Measurements from ENCODE around the gene AMOTL1. TPM values are rescaled to one million over a fixed set of nuclear protein-coding genes. Genes with fewer than 3 reads are reported as not detected.

Gene AMOTL1
- polyA plus RNA-seq, 3 donors: 39.1 to 49.9 (median 47.3) TPM

DNA sequence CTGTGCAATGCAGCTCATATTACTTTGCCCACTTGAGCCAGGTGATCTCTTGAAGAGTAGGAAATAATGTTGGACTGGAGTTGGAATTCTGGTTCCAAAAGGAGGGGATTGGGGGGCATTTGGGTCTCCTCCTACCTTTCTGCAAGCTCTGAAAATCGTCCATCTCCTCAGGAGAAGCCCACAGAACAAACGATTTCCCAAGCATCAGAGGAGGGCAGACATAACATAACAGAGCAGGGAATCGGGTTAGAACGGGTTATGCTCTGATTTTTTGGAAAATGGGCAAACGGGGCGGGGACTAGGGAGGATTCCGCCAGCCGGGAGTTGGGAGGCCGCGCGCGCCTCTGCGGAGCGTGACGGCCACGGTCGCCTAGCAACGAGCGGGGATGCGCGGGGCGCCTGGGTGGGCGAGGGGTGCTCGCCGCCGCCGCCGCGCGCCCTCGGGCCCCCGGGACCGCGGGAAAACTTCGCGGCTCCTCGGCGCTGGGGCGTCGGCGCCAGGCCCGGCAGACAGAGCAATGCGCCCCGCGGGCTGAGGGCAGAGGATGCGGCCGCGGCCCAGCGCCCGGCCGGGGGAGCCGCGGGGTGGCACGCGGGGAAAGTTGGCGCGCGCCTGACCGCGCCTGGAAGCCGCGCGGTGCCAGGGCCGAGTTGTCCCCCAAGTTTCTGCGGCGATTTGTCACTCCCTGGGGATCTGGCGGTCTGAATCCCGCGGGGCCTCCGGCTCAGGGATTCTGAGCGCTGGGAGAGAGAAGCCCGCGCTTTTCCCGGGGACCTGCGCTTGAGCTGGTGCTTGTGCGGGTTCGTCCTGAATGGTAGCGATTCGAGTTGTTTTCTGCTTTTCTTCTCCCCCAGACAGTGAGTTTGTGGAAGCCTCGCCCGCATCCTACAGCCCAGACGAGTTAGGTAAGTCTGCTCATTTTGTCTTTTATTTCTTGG is 27.8 kb upstream of the AMOTL1 start:
- peak in 8 of 11 donors; percentile 37 to 65 (median 54) for DNase-seq (ENCODE audit: extremely low read depth in 1 of 11, low read depth in 9 of 11, low spot score in 4 of 11)

DNA sequence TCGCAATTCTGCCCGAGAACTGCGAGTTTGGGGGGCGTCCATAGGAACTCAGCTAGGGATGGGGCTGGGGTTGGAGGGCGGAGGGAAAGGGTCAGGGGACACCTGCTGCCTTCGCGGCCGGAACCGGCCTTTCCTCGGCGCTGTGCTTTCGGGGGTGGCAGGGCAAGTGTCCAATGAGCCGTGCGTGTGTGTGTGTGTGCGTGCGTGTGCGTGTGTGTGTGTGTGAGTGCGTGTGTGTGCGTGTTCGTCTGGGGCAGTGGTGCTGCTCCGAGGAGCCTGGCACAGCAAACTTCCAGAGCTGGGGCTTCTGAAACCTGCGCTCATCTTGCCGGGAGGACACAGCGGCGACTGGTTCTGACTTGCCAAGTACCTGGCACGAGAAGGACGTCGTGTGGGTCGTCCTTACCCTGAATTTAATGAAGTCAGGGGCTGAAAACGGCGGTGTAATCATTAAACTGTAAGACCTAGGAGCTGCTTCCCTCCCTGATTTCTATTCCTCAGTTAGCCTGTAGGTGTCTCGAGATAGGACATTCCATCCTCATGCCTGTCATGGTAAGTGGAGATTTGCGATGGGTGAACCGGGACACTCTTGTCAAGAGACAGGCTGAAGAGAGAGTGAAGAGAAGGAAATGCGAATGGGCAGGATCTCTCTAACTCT is 27.0 kb upstream of the AMOTL1 start:
- DNase-seq (ENCODE audit: extremely low read depth in 1 of 11, low read depth in 9 of 11, low spot score in 4 of 11): peak in 9 of 11 donors; percentile 33 to 70 (median 56)

DNA sequence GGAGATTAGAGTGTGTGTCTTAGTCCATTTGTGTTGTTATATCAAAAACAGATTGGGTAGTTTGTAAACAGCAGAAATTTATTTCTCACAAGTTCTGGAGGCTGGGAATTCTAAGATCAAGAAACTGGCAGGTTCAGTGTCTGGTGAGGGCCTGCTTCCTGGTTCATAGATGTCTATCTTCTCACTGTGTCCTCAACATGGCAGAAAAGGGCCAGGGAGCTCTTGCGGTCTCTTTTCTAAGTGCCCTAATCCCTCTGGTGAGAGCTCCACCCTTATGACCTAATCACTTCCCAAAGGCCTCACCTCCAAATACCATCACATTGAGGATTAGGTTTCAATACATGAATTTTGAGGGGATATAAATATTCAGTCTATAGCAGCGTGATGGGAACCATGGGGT is 25.5 kb upstream of the AMOTL1 start:
- DNase-seq (ENCODE audit: extremely low read depth in 1 of 11, low read depth in 9 of 11, low spot score in 4 of 11): no peak

DNA sequence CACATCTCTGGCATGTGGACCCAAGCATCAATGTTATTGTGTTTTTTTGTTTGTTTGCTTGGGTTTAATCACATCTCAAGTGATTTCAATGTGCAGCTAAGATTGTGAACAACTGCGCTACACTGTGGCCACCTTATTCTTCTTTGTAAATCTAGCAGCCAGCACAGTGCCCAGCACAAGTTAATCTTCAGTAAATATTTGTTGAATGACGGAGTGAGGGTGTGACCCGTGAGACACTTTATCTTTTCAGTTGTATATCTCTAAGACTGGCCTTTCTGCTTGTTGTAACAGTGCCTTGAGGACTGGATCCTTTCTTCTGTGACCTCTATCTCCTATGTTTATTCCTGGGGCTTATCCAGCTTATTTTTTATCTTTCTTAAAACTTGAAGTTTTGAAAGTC is 21.4 kb upstream of the AMOTL1 start:
- no peak for DNase-seq (ENCODE audit: extremely low read depth in 1 of 11, low read depth in 9 of 11, low spot score in 4 of 11)

DNA sequence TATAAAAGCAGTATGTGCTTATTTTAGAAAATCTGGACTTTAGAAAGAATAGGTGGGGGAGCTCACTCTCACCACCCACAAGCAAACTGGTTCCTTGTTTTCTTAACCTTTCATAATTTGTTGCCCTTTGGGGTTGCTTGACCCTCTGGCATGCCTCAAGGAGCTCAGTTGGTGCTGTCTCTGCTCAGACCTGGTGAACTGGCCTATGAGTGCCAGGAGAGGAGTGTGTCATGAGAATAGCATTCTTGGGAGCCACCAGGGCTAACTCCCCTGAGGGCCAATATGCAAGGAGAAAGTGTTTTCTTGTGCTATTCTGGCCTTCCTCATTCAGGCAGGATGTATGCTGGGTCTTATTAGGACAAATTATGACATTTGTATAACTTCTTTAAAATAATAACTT is 21.0 kb upstream of the AMOTL1 start:
- DNase-seq (ENCODE audit: extremely low read depth in 1 of 11, low read depth in 9 of 11, low spot score in 4 of 11): no peak

DNA sequence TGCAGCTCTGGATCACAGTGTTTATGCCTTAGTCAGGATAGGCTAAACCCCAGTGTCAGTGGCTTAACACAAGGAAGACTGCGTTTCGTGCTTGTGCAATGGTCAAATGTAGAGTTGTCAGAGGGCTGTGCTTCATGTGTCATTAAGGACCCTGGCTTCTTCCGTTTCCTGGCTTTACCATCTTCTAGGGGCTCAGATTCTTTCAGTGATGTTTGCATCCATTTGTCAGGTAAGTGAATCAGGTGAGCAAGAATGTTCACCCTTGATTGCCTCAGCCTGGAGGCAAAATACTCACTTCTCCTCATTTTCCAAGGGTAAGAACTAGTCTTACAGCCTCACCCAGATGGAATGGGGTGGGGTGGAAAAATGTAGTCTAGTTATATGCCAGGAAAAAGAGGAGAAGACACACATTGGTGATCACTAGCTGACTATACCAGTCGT is 20.5 kb upstream of the AMOTL1 start:
- no peak for DNase-seq (ENCODE audit: extremely low read depth in 1 of 11, low read depth in 9 of 11, low spot score in 4 of 11)

DNA sequence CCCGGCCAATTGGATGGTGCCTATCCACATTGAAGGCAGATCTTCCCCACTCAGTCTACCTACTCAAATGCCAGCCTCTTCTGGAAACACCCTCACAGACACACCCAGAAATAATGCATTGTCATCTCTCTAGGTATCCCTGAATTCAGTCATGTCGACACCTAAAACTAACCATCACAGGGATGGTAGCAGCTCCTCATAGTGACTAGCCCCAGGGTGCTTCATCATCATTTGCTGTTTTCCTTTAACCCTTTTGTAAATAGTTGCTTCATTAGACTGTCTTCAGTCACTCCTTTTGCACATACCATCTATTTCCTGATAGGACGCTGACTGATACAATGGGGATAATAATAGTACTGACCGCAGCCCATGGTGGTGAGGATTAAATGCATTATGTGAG is 18.8 kb upstream of the AMOTL1 start:
- no peak for DNase-seq (ENCODE audit: extremely low read depth in 1 of 11, low read depth in 9 of 11, low spot score in 4 of 11)

DNA sequence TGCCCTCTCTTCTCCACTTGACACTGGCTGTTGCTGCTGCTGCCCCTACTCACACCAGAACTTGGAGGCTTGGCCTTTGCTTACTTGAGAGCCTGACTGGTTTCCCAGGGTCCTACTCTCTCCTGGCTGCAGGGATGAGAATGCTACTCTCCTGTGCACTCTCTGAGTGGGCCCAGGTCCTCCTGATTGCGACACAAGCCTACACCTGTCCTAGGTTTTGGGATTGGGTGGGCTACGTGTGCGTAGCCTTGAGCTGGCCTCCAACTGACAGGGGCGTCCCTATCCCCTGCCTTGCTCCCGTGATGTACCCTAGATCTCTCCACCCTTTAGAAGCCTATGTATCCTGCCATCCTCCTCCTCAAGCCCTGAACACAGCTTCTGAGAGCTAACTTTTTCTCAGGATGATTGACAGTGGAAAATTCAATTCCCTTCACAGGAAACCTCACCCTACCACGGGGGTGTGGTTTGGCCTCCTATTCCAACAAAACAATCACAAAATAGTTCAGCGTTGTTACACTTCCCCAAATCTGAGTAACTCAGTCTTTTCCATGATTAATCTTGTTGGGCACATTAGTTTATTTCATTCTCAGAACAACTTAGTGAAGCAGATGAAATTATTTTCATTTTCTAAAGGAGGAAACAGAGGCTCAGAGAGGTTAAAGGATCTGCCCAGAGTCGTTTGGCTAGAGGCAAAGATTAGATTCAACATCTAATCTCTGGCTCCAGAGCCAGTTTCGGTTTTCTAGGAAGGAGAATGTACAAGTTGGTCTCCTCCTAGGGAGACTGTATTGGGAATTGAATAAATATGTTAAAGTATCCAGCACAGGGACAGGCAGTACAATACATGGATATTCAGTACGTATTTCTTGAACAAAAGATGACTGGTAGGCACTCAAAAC is 17.6 kb upstream of the AMOTL1 start:
- DNase-seq (ENCODE audit: extremely low read depth in 1 of 11, low read depth in 9 of 11, low spot score in 4 of 11): no peak

DNA sequence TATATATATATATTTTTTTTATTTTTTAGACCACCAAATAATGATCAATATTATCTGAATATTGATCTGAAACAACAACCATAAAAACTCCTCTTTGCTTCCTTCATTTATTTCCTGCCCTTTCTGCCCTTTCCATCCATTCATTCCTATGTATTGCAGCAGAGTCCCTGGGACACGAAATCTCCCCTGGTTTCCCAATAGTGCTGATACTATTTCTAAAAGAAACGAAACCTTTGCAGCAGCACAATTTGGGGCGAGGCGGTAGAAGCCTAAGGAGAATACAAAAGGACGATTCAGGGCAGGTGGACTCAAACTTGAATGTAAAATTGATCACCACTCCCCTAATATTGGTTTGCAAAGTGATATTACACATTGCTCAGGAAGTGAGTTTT is 16.9 kb upstream of the AMOTL1 start:
- DNase-seq (ENCODE audit: extremely low read depth in 1 of 11, low read depth in 9 of 11, low spot score in 4 of 11): no peak

DNA sequence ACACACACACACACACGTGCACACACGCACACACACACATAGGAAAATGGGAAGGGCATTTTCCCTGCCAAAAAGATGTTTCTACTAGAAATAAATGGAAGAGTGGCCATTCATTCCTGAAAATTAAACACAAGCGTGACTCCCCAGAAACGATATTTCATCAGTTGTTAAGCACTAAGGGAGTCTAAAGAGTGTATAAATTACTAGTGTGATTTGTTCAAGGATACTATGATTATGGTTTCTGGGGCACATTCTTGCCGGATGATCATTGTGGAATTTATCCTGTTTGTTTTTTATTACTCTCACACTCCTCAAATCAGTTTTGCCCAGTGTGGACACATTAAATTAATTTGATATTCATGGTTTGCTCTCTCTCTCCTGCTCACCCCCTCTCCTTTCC is 16.4 kb upstream of the AMOTL1 start:
- DNase-seq (ENCODE audit: extremely low read depth in 1 of 11, low read depth in 9 of 11, low spot score in 4 of 11): no peak

DNA sequence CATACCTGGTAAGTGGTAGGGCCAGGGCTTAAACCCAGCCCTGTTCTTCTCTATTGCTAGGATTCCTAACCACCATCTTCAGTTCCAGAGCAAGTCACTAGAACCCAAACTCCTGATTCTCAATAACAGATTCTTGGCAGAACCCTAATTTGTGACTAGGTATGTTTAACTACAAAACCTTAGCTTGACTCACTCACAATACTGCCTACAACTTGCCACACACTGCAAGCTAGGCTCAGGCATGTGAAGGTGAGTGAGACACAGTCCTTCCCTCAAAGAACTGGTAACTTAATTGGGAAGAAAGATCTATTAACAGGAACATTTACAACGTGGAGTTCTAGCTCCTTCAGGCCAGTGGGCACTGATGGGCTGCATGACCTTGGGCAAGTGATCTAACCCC is 14.5 kb upstream of the AMOTL1 start:
- no peak for DNase-seq (ENCODE audit: extremely low read depth in 1 of 11, low read depth in 9 of 11, low spot score in 4 of 11)

DNA sequence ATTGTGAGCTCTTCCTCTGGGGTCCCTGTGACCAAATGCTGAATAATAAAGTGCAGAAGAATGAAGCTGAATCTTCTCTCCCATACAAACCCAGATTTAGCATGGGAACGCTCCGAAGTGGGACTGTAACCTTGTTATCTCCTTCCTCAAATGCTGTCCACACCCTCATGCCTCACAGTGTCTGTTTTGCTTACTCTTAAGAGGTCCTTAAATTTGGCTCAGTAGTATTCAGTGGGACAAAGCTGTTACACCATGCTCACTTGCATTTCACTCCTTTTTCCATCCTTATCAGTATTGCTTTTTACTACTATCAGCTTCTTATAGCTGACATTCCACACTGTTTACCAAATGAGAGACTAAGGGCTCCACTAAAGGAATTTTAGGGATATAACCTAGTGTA is 13.8 kb upstream of the AMOTL1 start:
- DNase-seq (ENCODE audit: extremely low read depth in 1 of 11, low read depth in 9 of 11, low spot score in 4 of 11): no peak

DNA sequence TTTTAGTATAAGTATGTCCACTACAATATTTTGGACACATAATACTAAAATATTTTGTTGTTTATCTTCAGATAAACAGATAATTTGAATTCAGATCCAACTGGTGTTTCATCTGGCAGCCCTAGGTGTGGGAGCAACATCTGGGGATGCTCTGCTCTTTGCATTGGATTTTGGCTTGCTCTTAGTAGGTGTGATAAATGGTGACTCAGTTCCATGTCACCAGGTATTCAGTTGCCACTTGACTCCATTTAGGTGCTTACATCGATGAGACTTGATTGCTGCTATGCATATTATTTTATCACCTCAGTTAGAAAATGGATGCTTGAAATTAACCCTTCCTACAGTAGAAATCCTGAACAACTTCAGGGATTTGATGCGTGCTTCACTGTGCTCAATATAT is 13.3 kb upstream of the AMOTL1 start:
- no peak for DNase-seq (ENCODE audit: extremely low read depth in 1 of 11, low read depth in 9 of 11, low spot score in 4 of 11)

DNA sequence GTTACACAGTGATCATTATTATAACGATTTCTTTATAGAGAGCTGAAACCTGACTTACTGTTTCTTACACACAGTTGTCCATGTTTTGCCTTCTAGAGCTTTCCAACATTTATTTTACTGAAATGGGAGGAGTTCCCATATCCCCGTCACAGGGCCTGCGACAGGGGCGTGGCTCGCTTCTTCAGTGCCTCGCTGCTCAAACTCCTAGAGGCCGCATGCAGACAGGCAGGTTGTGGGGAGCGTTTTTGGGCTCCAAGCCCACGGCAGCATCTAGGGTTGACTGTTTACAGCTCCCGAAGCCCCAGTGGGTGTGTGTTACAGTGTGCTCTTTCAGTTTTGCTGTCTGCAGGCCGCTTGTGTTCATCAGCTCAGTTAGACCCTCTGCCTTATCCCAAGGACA is 12.7 kb upstream of the AMOTL1 start:
- no peak for DNase-seq (ENCODE audit: extremely low read depth in 1 of 11, low read depth in 9 of 11, low spot score in 4 of 11)

DNA sequence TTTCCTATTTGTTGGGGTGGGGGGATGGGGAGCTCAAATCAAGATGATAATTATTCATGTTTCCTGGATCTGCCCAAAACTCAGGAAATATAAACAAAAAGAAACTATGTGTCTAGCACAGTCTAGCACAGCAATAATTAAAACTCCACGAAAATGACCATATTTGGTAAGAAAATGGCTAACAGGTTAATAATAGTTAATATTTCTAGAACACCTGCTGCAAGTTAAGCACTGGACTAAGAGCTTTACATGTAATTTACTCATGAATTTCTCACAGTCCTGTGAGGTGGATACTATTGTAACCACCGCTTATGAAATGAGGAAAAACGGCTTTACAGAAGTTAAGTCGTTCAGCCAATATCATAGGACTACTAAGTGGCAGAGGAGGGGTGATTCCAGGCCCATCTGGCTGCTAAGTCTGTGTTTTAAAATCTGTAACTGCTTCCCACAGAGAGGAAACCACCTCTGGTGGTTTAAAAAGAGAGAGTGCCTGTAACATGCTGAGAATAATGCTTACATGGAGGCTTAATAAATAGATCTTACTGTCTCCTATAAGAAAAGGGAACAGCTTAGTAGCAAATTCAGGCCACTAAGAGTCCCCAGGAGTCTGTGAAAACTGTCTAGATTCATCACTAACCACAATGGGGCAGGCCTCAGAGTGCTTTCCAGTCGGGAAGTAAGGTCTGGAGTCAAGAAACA is 11.0 kb upstream of the AMOTL1 start:
- no peak for DNase-seq (ENCODE audit: extremely low read depth in 1 of 11, low read depth in 9 of 11, low spot score in 4 of 11)

DNA sequence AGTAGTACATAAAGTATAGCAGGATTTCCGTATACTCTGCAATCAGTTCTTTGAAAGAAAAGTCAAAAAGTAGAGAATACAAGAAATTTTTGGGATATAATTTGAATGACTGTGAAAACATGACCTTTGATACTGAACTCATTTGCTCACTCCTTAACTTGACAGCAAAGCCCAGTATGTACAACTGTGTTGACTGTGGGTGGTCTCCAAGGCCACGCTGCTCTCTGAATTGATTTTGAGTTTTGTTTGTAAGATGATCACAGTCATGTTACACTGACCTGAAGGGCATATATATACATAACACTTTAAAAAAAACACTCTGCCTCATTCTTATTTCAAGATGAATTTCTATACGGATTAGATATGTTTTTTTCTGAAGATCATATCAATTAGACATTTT is 9.5 kb upstream of the AMOTL1 start:
- DNase-seq (ENCODE audit: extremely low read depth in 1 of 11, low read depth in 9 of 11, low spot score in 4 of 11): no peak

DNA sequence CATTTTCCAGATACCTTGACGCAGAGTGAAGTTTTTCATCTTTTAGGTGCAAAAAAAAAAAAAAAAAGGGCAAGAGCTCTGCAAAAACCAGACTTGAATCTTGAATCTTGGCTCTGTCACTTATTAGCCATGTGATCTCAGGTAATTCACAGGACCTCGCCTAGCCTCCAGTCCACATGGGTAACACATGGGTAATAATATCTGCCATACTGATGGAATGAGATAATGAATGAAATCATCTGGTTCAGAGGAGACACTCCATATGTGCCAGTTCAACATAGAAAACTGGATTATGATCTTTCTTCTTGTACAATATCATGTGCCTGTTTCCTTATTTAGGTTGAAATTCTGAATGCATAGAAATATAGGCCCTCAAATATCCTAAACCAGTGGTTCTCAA is 8.6 kb upstream of the AMOTL1 start:
- DNase-seq (ENCODE audit: extremely low read depth in 1 of 11, low read depth in 9 of 11, low spot score in 4 of 11): no peak

DNA sequence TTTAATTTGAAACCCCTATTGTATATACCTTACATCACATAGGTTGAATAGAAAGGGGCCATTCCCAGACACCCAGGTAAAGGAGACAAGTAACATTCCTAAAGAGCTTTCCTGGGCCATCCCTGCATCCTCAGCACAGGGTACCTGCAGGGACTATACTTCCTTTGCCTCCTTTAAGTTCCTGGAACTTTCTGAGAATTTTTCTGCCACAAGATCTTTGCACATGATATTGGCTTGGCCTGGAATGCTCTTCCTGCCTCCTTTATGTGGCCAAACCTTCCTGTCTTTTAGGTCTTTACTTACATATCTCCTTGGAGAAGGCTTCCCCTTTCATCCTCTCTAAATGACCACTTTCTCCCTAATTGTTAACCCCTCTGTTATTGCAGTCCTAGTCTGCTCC is 7.9 kb upstream of the AMOTL1 start:
- DNase-seq (ENCODE audit: extremely low read depth in 1 of 11, low read depth in 9 of 11, low spot score in 4 of 11): no peak

DNA sequence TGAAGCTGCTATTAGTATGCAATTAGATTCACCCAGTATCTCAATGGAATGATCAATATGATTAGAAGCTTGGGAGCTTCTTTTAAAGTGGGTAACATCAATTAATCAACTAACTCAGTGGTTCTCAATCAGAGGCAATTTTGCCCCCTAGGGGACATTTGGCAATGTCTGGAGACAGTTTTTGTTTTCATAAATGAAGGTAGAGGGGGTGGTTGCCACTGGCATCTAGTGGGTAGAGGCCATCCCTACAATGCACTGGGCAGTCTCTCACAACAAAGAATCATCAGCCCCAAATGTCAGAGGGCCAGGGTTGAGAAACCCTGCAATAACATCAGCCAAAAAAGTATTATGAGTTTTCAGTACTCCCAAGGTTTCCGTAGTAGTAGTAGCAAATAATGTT is 5.9 kb upstream of the AMOTL1 start:
- DNase-seq (ENCODE audit: extremely low read depth in 1 of 11, low read depth in 9 of 11, low spot score in 4 of 11): no peak

Measured in renal cortex interstitium (tissue), 11 donors.